HCT116 (cell line): ENCODE data around the gene EML1. TPM values are rescaled to one million over a fixed set of nuclear protein-coding genes. Genes with fewer than 3 reads are reported as not detected.

Experiments used
- ATAC-seq: fragments of 200-7000 bp; cut with Tn5 transposase; 2 replicates; pipeline ENCODE4 v1.9.1; 2020; ENCODE audit warnings: mild to moderate bottlenecking, moderate library complexity
- BruUV-seq: library from RNA; stranded (reverse); fragments of 400-500 nt; replicated peaks from 2 replicates; lab custom pipeline; 2021; lab: Mats Ljungman, UMichigan
- CTCF ChIA-PET: fragments of 300-600 bp; sonication (Branson Sonifier 250); formaldehyde crosslinking; loops from one replicate; lab custom pipeline; 2021; ENCODE audit warnings: antibody characterized with exemption; lab: Charles Lee
- POLR2A ChIA-PET: fragments of 300-600, 350-600 bp; sonication (Branson Sonifier 250); formaldehyde crosslinking; loops from one replicate; lab custom pipeline; 2021; ENCODE audit warnings: antibody characterized with exemption; lab: Charles Lee
- RAD21 ChIA-PET, 2 experiments: fragments of 300-600 bp; sonication (Branson Sonifier 250); formaldehyde crosslinking; loops; one replicate each; lab custom pipeline; 2023; ENCODE audit warnings: low total read pairs in 2 of 2; ENCODE audit not compliant: uncharacterized antibody in 2 of 2, unreplicated experiment in 2 of 2, low non-redundant PET in 1 of 2; lab: Charles Lee
- DNase-seq: peaks from one replicate; pipeline ENCODE4 v3.0.0-alpha.2; 2010; ENCODE audit warnings: low read depth, low spot score
- H2AFZ ChIP-seq: fragments of 200-600 bp; shearing (Covaris generic), sonication (generic); 2 replicates; pipeline ENCODE4 v1.6.1; 2017; ENCODE audit warnings: low read depth, mixed run types, mixed read lengths, antibody characterized with exemption, low read length; ENCODE audit not compliant: poor library complexity, severe bottlenecking
- H3K27ac ChIP-seq: 2 replicates; pipeline ENCODE4 v1.5.1; 2012; ENCODE audit warnings: low read depth, low read length
- H3K27me3 ChIP-seq: fragments of 200-600 bp; sonication (generic); 2 replicates; pipeline ENCODE4 v1.6.1; 2016; ENCODE audit warnings: mixed run types, low read length, mixed read lengths; ENCODE audit not compliant: insufficient read depth
- H3K36me3 ChIP-seq, 2 experiments: fragments of 200-500 bp in 1 of 2; fragments of 200-600 bp in 1 of 2; sonication (Bioruptor generic) in 1 of 2; sonication (generic) in 1 of 2; 2 replicates each; pipeline versions ENCODE4 v1.5.1 to v1.6.1; 2014 to 2016; ENCODE audit warnings: low read length in 2 of 2, inconsistent platforms in 1 of 2, mixed read lengths in 1 of 2, mixed run types in 1 of 2; ENCODE audit not compliant: insufficient read depth in 2 of 2, control insufficient read depth in 1 of 2
- H3K4me1 ChIP-seq, 2 experiments: fragments of 200-600 bp in 1 of 2; sonication (generic) in 1 of 2; 2 replicates each; pipeline versions ENCODE4 v1.5.1 to v1.6.1; 2012 to 2017; ENCODE audit warnings: low read length in 2 of 2, inconsistent platforms in 1 of 2, mild to moderate bottlenecking in 1 of 2, mixed read lengths in 1 of 2, mixed run types in 1 of 2, moderate library complexity in 1 of 2; ENCODE audit not compliant: insufficient read depth in 2 of 2, control insufficient read depth in 1 of 2
- H3K4me2 ChIP-seq: fragments of 200-600 bp; sonication (generic); 2 replicates; pipeline ENCODE4 v1.6.1; 2017; ENCODE audit warnings: mixed run types, low read length, mixed read lengths
- H3K4me3 ChIP-seq, 2 experiments: fragments of 200-600 bp in 1 of 2; sonication (generic) in 1 of 2; replicated peaks in 1 of 2; 2 replicates each; pipeline ENCODE4 v1.5.1; 2011 to 2016; ENCODE audit warnings: low read length in 2 of 2, control low read depth in 1 of 2, low read depth in 1 of 2, mild to moderate bottlenecking in 1 of 2, mixed read lengths in 1 of 2, mixed run types in 1 of 2
- H3K79me2 ChIP-seq: fragments of 200-600 bp; sonication (generic); 2 replicates; pipeline ENCODE4 v1.6.1; 2017; ENCODE audit warnings: mild to moderate bottlenecking, mixed run types, low read length, moderate library complexity, mixed read lengths; ENCODE audit not compliant: insufficient read depth
- H3K9ac ChIP-seq: fragments of 200-600 bp; sonication (generic); 2 replicates; pipeline ENCODE4 v1.6.1; 2016; ENCODE audit warnings: low read length, mixed read lengths
- H3K9me2 ChIP-seq: fragments of 200-600 bp; sonication (generic), shearing (Covaris generic); 2 replicates; pipeline ENCODE4 v1.6.1; 2017; ENCODE audit warnings: mixed run types, mild to moderate bottlenecking, moderate library complexity; ENCODE audit not compliant: insufficient read depth
- H3K9me3 ChIP-seq, 2 experiments: fragments of 200-500 bp in 1 of 2; fragments of 200-600 bp in 1 of 2; sonication (Bioruptor generic) in 1 of 2; sonication (generic) in 1 of 2; 2 replicates each; pipeline ENCODE4 v1.6.1; 2014 to 2017; ENCODE audit warnings: low read length in 2 of 2, mixed read lengths in 2 of 2, inconsistent platforms in 1 of 2, low read depth in 1 of 2, mild to moderate bottlenecking in 1 of 2, mixed run types in 1 of 2, moderate library complexity in 1 of 2; ENCODE audit not compliant: control insufficient read depth in 1 of 2, insufficient read depth in 1 of 2
- H4K20me1 ChIP-seq: fragments of 200-600 bp; sonication (generic), shearing (Covaris generic); 2 replicates; pipeline ENCODE4 v1.6.1; 2017; ENCODE audit warnings: mixed run types, mild to moderate bottlenecking, moderate library complexity; ENCODE audit not compliant: insufficient read depth
- CBX3 ChIP-seq: IDR thresholded peaks from 2 replicates; pipeline ENCODE4 v1.6.1; 2012; ENCODE audit warnings: low read depth
- EGR1 ChIP-seq: IDR thresholded peaks from 2 replicates; pipeline ENCODE4 v1.6.1; 2012; ENCODE audit warnings: low read depth
- EZH2phosphoT487 ChIP-seq: fragments of 200-600 bp; IDR thresholded peaks from 2 replicates; pipeline ENCODE4 v1.6.1; 2018; ENCODE audit warnings: antibody characterized with exemption, borderline replicate concordance
- FOSL1 ChIP-seq: IDR thresholded peaks from 2 replicates; pipeline ENCODE4 v1.6.1; 2012; ENCODE audit warnings: low read depth
- RAD21 ChIP-seq: IDR thresholded peaks from 2 replicates; pipeline ENCODE4 v1.6.1; 2012; ENCODE audit warnings: low read depth, mild to moderate bottlenecking
- SRF ChIP-seq: IDR thresholded peaks from 2 replicates; pipeline ENCODE4 v1.6.1; 2012; ENCODE audit warnings: low read depth
- ZFX ChIP-seq: fragments of 450-650 bp; IDR thresholded peaks from 2 replicates; pipeline ENCODE4 v1.6.1; 2017
- intact Hi-C: fragments of 100-400 bp; cut with micrococcal nuclease; formaldehyde crosslinking; loops from 2 replicates; pipeline ENCODE4 v1.10.0; 2022
- total RNA-seq: library from RNA; stranded (reverse); gene quantifications from one replicate; pipeline ENCODE4 v1.2.1, GENCODE V29; 2021; ENCODE audit not compliant: unreplicated experiment
- TF ChIP-seq, protein P1 (sequence below), 3 experiments: fragments of 200-600 bp in 1 of 3; sonication (generic) in 1 of 3; IDR thresholded peaks in 2 of 3; conservative IDR thresholded peaks in 1 of 3; 2 replicates each; pipeline ENCODE4 v1.5.1; 2012 to 2017; ENCODE audit warnings: low read depth in 2 of 3, low read length in 2 of 3, antibody characterized with exemption in 1 of 3, borderline replicate concordance in 1 of 3, control low read depth in 1 of 3, mild to moderate bottlenecking in 1 of 3, mixed read lengths in 1 of 3, mixed run types in 1 of 3, moderate library complexity in 1 of 3; ENCODE audit not compliant: insufficient read depth in 1 of 3
- TF ChIP-seq, protein P2 (sequence below): IDR thresholded peaks from 2 replicates; pipeline ENCODE4 v1.6.1; 2012
- TF ChIP-seq, protein P3 (sequence below): IDR thresholded peaks from 2 replicates; pipeline ENCODE4 v1.6.1; 2011; ENCODE audit warnings: mild to moderate bottlenecking, low read length, moderate library complexity; ENCODE audit not compliant: insufficient replicate concordance; ENCODE audit errors: extremely low read depth

Gene EML1
- total RNA-seq, 1 experiment from 2014 or later, result 7.4 TPM

DNA sequence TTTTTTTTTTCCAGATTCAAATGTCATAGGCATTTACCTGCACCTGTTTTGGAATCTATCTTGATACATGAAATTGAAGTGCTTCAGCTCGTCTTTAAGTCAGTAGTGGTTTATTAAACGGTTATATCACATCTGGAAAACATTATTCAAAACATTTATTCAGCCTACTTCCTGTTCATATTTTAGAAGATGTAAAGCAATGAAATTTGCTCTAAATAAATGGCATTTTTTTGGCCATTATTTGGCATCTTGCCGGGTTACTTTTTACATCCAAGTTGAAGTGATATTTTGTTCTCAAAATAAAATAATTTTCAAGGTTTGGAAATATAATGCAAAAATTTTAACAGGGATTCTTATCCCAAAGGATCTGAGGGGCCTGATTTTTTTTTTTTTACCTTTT lies 103.1 kb downstream of the EML1 start:
- no TSS peak for BruUV-seq
- no peaks in the 10 kb centered on the region for H3K9me2 ChIP-seq
- no peak overlapping the region for H3K4me2 ChIP-seq
- H4K20me1 ChIP-seq, result no peaks in the 10 kb centered on the region
- POLR2A ChIA-PET, result no interaction called here
- no peaks in the 10 kb centered on the region for H3K79me2 ChIP-seq
- CTCF ChIA-PET, result interaction anchor here (0.6 to 2.1 kb wide), 2 partner anchors 9 to 481 kb away, joined by 3 to 10 read pairs; no protein-coding TSS in a partner anchor
- no peak overlapping the region for H3K9ac ChIP-seq
- no peak for TF ChIP-seq SRF
- TF ChIP-seq RAD21, result no peak
- TF ChIP-seq, protein P1, sequence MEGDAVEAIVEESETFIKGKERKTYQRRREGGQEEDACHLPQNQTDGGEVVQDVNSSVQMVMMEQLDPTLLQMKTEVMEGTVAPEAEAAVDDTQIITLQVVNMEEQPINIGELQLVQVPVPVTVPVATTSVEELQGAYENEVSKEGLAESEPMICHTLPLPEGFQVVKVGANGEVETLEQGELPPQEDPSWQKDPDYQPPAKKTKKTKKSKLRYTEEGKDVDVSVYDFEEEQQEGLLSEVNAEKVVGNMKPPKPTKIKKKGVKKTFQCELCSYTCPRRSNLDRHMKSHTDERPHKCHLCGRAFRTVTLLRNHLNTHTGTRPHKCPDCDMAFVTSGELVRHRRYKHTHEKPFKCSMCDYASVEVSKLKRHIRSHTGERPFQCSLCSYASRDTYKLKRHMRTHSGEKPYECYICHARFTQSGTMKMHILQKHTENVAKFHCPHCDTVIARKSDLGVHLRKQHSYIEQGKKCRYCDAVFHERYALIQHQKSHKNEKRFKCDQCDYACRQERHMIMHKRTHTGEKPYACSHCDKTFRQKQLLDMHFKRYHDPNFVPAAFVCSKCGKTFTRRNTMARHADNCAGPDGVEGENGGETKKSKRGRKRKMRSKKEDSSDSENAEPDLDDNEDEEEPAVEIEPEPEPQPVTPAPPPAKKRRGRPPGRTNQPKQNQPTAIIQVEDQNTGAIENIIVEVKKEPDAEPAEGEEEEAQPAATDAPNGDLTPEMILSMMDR (IDR thresholded peaks at IDR 0.05 in 2 of 3, conservative IDR thresholded peaks at IDR 0.05 in 1 of 3; ENCODE audit: borderline replicate concordance in 1 of 3, insufficient read depth in 1 of 3, low read depth in 2 of 3, low read length in 2 of 3), result no peak
- no peak for TF ChIP-seq ZFX
- TF ChIP-seq, protein P2, sequence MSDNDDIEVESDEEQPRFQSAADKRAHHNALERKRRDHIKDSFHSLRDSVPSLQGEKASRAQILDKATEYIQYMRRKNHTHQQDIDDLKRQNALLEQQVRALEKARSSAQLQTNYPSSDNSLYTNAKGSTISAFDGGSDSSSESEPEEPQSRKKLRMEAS, result no peak
- no peak for TF ChIP-seq EGR1
- TF ChIP-seq CBX3, result no peak
- no peak for TF ChIP-seq FOSL1
- no peak for TF ChIP-seq EZH2phosphoT487
- TF ChIP-seq, protein P3, sequence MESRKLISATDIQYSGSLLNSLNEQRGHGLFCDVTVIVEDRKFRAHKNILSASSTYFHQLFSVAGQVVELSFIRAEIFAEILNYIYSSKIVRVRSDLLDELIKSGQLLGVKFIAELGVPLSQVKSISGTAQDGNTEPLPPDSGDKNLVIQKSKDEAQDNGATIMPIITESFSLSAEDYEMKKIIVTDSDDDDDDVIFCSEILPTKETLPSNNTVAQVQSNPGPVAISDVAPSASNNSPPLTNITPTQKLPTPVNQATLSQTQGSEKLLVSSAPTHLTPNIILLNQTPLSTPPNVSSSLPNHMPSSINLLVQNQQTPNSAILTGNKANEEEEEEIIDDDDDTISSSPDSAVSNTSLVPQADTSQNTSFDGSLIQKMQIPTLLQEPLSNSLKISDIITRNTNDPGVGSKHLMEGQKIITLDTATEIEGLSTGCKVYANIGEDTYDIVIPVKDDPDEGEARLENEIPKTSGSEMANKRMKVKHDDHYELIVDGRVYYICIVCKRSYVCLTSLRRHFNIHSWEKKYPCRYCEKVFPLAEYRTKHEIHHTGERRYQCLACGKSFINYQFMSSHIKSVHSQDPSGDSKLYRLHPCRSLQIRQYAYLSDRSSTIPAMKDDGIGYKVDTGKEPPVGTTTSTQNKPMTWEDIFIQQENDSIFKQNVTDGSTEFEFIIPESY, result no peak
- H2AFZ ChIP-seq, result no peak overlapping the region
- no peak overlapping the region for H3K27ac ChIP-seq
- no peak for ATAC-seq
- no peaks in the 10 kb centered on the region for H3K36me3 ChIP-seq
- no peaks in the 10 kb centered on the region for H3K27me3 ChIP-seq
- DNase-seq, result no peak
- no peaks in the 10 kb centered on the region for H3K4me1 ChIP-seq
- intact Hi-C loops, result no loop called here
- RAD21 ChIA-PET, result no interaction called here
- H3K9me3 ChIP-seq, result no peaks in the 10 kb centered on the region
- H3K4me3 ChIP-seq, result no peak overlapping the region
